K562 (cell line): ENCODE results near the gene CEP78. TPM values are rescaled to one million over a fixed set of nuclear protein-coding genes. Genes with fewer than 3 reads are reported as not detected.

Source experiments
- POLR2AphosphoS2 ChIP-seq: IDR thresholded peaks from 2 replicates; pipeline ENCODE4 v1.6.1; 2012; ENCODE audit warnings: low read length, improper control_type of control experiment
- POLR2B ChIP-seq: fragments of 450-650 bp; IDR thresholded peaks from 2 replicates; pipeline ENCODE4 v1.6.1; 2018; ENCODE audit warnings: low read depth; ENCODE audit not compliant: partially characterized antibody
- REST ChIP-seq, 2 experiments: fragments of 450-650 bp; formaldehyde crosslinking in 1 of 2; IDR thresholded peaks; 2 replicates each; pipeline versions ENCODE4 v1.4.0 to v1.6.1; 2014 to 2020; ENCODE audit warnings: mild to moderate bottlenecking in 2 of 2, borderline replicate concordance in 1 of 2, low read depth in 1 of 2
- SUPT5H ChIP-seq: fragments of 450-650 bp; IDR thresholded peaks from 2 replicates; pipeline ENCODE4 v1.6.1; 2016
- polyA plus RNA-seq, 8 experiments: library from polyadenylated mRNA; depleted of rRNA in 4 of 8; stranded (reverse) in 5 of 8; unstranded in 3 of 8; fragments of >200 nt; fragmentation: Nextera tagmentation in 2 of 8; fragmentation: Illumina TruSeq in 1 of 8; extraction: Ambion mirVana in 2 of 8; extraction: Trizol in 1 of 8; gene quantifications; 2 replicates each; pipeline versions ENCODE4 v1.2.1 to v1.2.3, GENCODE V29; 2011 to 2014; ENCODE audit warnings: inconsistent platforms in 1 of 8, missing spikeins in 1 of 8
- total RNA-seq, 7 experiments: library from RNA; depleted of rRNA in 6 of 7; stranded (reverse); fragments of >200 nt in 6 of 7; fragmentation: Illumina TruSeq in 2 of 7; extraction: Trizol in 2 of 7; gene quantifications; 2 replicates each; pipeline versions ENCODE4 v1.2.1 to v1.2.3, GENCODE V29; 2011 to 2021; ENCODE audit warnings: low replicate concordance in 1 of 7

CEP78 gene
- total and polyA plus RNA-seq, 9 of the 15 experiments (the other 6 are each of a cell fraction or from before 2014, with no cell fraction given), result 3.5 to 26.0 (median 21.5) TPM

- TF ChIP-seq REST (IDR thresholded peaks at IDR 0.05; ENCODE audit: borderline replicate concordance) (no peak), REST (CRISPR knock-in tag; IDR thresholded peaks at IDR 0.05; ENCODE audit: low read depth) (no peak), SUPT5H (peak; percentile 72; the same call in 1 of the 2 replicates), POLR2AphosphoS2 (0 out of 2 replicates have a peak, but pooled peaks have one; percentile 26), POLR2B (peak; percentile 79)
Observed at GRCh38 chr9:78320030-78320693, 84.3 kb downstream of the CEP78 start (continued).
